HG03097 (cell line): ENCODE measurements around the gene KCNH4.
A peak's percentile ranks its signal among the peaks of the same experiment; 100 is the strongest.
"Not testable (repeated sequence)": the region's sequence is repeated elsewhere in the genome, so short reads cannot be mapped to it uniquely, and the experiment has no call there.

Source experiments
- ATAC-seq: cut with Tn5 transposase; IDR thresholded peaks from one replicate; pipeline ENCODE4 v1.9.1; 2021; ENCODE audit not compliant: unreplicated experiment, low FRiP score

KCNH4 gene

DNA sequence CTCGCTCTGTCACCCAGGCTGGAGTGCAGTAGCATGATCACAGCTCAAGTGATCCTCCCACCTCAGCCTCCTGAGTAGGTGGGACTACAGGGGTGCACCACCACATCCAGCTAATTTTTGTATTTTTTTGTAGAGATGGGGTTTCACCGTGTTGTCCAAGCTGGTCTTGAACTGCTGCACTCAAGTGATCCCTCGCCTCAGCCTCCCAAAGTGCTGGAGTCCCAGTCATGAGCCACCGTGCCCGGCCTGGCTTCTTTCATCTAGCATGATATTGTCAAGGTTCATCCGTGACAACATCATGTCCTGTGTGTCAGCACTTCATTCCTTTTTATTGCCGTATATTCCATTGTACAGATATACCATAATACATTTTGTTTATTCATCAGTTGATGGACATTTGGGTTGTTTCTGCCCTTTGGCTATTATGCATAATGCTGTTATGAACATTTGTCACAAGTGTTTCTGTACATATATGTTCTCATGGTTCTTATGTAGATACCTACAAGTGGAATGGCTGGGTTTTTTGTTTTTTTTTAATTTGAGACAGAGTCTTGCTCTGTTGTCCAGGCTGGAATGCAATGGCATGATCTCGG is 16.7 kb upstream of the KCNH4 start:
- no peak for ATAC-seq

DNA sequence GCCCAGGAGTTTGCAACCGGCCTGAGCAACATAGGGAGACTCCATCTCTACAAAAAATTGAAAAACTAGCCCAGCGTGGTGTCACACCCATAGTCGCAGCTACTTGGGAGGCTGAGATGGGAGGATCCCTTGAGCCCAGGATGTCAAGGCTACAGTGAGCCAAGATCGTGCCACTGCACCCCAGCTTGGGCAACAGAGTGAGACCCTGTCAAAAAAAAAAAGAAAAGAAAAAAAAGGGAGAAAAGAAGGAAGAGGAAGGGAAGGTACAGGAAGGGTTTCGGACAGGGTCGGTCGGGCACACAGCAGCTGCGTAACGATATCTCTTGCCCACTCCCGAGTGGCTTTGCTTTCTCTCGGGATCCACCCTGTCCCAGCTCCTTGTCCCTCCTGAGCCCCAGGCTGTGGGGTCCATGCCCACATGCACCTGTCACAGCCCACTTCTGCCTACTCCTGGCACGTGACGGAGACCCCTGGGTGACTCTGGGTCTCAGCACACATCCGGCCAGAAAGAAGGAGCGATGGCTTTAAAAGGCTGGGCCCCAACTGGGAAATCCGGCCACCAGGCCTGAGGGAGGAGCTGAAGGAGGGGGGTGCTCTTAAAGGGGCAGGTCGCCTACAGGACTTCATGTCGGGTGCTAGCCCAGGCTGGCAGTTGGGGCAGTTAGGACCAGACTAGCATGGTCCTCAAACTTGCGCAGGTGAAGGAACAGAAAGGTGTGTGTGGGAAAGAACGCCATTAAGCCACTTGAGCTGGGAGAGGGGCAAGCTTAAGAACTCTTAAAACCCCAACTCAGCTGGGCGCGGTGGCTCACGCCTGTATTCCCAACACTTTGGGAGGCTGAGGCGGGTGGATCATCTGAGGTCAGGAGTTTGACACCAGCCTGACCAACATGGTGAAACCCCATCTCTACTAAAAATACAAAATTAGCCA is 13.3 kb upstream of the KCNH4 start, which contains the start of gene GHDC:
GHDC (minus strand) TSS at position 526 of the 931 bp plus-strand sequence. CDS start 913 bp downstream, outside the sequence.
- ATAC-seq: peak; percentile 76

DNA sequence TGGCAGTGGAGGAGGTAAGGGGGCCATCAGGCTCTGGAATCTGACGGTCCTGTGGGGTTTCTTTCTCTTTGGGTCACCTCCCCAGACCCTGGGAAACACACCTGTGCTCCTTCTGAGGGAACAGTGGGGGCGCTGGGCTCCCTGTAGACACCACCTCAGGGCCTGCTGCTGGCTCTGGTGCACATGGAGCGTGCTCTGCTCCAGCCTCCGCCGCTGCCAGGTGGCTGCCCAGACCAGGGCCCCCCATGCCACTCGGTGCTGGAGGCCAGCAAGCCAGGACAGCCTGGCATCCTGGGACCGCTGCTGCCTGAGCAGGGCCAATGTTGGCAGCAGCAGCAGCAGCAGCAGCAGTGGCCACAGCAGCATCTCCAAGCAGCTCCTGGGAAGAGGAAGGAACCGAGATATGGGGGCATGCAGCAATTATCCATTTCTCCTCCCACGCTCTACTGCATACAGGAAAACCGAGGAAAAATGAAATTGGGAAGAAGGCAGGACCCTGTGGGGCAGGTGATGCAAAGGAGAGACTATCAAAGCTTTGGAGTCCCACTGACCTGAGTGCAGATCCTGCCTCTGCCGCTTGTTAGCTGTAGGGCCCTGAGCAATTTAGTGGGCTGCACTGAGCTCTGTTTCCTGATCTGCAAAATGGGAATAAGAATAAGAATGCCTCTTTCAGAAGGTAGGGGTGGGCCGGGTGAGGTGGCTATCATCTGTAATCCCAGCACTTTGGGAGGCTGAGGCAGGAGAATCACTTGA is 12.4 kb upstream of the KCNH4 start:
- no peak for ATAC-seq

DNA sequence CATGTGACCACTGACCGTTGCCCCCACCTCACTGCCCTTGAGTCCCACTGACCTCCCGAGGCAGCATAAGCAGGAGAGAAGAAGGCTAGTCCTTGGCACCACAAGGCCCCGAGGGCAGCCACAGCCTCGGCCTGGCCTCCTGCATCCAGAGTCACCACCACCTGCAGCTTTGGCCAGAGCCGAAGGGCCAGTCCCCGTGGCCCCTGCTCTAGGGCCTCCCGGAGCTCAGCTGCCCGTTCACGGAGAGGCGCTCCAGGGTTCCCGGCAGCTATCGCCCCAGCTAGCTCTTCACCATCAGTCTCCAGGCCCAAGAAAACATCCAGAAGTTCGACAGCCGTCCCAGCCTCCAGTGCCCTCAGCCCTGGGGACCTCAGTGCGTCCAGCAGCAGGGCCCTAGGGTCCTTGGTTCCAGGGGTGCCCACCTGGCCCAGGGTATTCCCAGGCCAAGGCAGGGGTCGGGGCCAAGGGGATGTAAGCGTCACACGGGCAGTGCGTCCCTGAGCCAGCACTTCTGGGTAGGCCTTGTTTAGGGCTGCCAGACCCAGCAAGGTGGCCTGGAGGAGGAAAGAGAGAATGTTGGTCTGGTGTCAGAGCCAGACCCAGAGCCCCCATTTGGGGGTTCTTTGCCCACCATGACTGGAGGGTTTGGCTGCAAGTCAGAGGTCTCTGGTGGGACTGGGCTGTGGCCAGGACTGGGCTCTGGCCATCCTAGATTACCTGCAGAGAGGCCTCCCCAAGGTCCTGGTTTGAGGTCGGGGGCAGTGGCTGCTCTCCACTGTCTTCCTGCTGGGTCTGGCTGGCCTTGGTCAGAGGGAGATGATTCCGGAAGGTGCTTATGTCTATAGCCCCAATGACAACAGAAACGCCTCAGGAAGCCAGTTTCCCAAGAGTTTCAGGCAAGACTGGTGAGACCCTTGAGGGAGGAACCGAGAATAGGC is 11.5 kb upstream of the KCNH4 start:
- ATAC-seq: no peak

DNA sequence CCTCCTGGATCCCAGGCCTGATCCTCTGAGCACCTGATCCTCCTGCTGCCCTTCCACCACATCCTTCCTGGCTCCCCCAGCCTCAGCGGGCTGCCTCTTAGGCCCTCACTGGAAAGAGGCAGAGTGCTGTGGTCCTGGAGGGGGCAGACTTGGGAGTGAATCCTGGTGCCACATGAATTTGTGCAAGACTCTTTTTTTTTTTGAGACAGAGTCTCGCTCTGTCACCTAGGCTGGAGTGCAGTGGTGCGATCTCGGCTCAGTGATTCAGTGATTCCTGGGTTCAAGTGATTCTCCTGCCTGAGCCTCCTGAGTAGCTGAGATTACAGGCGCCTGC is 10.3 kb upstream of the KCNH4 start:
- ATAC-seq: no peak

DNA sequence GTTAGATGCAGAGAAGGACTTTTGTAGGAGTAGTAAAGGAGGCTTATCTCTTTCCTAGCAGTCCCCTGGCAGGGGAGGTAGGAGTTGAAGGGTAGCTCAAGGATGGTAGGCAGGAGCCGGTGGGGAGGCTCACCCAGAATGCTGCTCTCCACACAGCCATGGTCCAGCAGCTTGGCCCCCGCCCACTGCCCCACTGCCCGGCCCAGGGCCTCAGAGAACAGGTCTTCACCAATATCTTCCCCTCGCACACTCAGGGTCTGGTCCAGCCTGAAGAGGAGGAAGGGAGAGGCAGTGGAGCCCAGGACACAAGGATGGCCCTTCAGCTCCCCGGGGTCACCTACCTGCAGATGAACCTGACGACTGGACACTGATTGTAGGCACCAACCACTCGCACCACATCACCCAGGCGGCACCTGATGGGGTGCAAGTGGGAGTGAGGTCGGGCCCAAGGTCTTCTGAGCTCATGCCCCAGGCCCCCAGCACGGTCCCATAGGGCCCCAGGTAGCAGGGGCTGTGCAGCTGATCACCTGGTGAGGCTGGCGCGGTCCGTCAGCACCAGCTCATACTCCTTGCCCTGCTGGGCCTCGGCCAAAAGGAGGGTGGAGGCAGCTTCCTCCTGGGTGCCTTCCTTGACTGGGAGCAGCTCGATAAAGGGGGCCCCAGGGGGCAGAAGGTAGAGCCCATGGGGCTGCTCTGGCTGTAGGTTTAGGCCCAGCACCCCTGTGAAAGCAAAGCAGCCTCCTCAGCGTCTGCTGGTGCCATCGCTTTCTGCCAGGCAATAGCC is 9.7 kb upstream of the KCNH4 start:
- ATAC-seq: no peak

DNA sequence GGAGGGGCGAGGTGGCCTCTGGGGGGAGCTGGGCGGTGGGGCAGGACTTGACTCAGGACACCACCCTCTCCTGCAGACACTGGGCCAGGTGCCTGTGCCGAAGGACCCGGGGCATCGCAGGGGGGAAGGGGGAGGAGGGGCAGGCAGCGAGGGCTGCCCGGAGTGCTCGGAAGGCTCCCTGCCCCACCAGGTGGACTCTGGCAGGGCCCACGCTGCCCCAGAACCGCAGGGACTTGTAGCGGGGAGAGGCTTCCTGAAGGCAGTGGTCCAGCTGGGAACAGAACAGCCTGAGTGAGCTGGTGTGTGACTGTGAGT is 8.7 kb upstream of the KCNH4 start:
- no peak for ATAC-seq

DNA sequence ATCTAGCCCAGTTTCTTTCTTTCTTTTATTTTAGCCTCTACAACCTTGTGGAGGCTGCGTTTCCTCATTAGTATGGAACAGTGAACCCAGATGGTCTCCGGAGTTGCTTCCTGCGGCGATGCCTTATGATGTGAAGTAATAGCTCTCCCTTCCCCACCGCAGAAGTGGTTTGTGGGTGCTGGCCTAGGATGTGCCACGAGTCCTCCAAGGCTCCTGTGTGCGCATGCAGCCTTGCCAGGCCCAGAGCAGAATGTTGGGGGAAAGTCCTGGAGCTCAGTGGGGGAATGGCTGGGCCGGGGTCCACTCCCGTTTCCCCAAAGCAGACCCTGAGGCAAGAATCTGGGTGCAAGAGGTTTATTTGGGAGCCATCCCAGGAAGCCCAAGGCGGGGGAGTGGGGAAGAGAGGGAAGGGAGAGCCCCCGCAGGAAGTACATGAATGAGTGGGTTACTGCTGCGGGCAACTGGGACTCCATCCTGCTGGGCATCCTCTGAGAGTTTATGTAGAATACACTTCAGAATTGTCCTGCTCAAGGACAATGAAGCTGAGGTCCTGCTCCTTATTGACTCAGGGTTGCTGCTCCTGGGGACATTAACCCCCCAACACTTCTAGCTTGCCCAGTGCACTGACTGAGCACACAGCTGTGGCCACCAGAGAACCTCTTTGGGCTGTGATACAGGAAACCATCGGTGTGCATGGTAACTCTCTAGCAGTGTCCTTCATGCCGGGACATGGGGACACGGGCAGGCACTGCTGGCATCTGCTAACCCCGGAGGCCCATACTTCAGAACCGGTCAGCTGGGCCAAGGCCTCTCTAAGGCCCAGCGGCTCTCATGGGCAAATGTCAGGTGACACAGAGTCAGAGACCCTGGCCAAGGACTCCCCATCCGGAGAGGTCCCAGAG is 8.1 kb upstream of the KCNH4 start:
- ATAC-seq: no peak

DNA sequence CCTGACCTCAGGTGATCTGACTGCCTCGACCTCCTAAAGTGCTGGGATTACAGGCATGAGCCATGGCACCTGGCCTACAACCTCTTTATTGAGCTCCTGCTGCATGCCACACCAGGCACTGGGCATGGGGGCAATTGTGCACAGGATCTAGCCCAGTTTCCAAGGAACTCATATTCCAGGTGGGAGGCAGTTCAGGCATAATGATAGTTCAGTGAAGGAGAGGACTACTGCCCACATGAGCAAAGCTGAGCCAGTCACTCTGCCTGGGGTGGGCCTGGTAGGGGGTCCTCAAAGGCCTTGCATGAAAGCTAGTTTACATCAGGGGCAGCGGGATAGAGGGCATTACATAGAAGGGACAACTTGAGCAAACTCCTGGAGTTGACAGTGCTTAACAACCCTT is 6.9 kb upstream of the KCNH4 start:
- ATAC-seq: no peak

DNA sequence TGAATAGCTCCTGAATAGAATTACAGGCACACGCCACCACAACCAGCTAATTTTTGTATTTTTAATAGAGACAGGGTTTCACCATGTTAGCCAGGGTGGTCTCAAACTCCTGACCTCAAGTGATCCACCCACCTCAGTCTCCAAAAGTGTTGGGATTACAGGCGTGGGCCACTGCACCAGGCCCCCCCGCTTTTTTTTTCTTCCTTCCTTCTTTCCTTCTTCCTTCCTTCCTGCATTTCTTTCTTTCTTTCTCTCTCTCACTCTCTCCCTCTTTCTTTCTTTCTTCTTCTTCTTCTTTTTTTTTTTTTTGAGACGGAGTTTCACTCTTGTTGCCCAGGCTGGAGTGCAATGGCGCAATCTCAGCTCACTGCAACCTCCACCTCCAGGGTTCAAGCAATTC is 5.2 kb upstream of the KCNH4 start:
- not testable (repeated sequence) for ATAC-seq

DNA sequence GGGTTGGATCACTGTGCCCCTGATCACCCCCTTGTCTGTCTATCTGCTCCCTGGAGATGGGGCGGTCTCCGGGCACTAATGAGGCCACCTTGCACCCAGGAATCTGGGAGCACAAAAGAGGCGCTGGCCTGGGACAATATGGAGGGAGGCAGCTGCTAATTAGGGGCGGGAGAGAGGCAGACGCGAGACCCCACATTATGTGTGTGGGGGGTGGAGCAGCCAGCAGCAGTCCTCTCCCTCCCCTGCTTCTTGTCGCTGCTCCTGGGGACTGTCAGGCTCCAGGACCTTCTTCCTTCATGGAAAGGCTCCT is 4.6 kb upstream of the KCNH4 start:
- no peak for ATAC-seq

DNA sequence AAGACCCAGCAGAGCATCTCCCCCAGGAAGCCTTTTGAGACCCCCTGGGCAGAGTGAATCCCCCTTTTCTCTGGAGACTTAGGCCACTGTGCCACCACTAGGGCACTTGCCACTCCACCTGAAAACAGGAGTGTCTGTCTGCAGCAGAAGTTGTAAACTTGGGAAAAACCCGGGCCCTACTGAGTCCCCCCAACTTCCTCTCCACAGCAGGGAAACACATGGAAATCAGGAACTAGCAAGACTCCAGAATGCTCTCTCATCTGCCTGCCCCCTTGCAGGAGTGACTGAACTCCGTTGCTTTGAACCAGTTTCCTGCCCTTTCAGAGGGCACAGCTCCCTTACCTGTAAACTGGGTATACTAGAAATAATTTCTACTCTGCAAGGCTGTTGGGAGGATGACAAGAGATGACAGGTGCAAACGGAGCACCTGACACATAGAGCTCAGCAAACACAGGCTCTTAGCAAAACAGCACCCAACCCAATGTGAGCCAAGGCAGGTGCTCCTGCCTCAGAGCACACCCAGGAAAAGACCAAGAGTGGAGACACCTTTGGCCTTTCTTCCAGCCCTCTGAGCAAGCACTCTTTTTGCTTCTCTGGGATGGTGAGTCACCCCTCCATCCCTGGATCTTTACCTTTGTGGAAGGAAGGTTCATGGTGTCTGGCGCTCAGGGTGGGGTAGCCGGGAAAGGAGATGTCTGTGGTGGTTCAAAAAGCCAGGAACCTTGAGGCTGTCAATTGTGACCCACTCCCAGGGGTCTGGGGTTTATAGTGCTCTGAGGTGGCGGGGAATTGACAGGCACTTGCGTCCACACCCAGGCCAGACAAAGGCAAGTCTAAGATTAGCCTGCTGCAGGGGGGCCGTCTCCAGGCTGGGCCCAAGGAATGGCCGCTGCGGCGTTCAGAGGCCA is 4.0 kb upstream of the KCNH4 start, which contains the start of gene HCRT:
HCRT (minus strand) TSS at position 740 of the 908 bp plus-strand sequence; CDS start at position 653, 87 bp downstream.
- no peak for ATAC-seq

DNA sequence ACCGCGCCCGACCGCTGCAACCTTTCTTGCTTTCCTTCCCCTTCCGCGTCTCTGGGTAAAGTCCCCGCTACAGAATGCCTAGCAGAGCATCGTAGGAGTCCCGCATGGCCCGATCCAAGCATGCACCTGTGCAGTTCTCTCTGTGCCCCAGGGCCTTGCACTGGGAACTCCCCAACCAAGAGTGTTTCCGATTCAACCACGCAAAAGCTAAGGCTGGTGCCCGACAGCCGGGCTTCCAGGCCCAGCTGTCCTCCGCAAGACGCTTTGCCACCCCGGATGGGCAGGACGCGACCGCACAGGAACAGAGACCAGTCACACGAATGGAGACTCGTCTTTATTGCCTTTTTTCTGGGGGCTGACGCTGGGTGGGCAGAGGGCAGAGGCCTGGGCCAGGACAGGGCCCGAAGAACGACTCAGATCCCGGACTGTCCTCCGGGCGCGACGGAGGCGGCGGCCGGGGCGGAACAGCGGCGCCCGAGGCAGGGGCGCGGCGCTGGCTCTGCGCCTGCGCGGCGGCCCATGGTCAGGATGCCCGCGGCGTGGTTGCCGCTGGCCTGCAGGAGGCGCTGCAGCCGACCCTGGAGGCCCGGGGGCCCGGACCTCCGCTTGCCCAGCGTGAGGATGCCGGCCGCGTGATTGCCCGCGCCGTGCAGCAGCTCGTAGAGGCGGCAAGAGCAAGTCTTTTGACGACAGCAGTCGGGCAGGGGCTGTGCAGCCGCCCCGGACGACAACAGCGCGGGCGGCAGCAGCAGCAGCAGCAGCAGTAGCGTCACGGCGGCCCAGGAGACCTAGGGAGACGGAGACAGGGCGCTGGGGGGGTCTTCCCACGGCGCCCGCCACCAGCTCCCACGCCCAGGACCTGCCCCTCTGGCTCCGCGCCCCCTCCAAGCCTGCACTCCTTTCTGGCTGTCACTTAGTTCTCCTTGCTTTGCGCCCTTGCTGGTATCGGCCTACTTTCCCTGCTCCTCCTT is 3.1 kb upstream of the KCNH4 start:
- ATAC-seq: peak; percentile 49

DNA sequence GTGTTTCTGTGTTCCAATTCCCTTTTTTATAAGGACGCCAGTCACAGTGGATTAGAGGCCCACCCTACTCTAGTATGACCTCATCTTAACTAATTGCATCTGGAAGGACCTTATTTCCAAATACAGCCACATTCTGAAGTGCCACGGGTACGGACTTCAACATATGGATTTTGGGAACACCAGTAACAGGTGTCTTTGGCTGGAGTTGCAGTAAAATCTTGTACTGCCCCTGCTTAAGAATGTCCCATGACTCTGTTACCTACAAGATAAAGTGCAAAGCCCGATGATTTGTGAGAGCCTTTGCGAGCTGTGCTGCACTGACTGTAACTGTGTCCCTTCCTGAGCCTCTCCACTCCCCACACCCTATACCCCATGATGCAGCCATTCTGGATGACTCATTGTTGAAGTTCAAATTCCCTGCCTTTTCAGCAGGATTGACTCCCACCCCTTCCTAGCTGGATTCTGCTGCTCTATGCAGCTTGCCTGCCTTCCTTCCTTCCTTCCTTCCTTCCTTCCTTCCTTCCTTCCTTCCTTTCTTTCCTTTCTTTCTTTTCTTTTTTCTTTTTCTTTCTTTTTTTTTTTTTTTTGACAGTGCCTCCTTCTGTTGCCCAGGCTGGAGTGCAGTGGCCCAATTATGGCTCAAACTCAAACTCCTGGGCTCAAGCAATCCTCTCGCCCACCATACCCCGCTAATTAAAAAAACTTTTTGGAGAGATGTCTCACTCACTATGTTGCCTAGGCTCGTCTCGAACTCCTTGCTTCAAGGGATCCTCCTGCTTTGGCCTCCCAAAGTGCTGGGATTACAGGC is 2.2 kb upstream of the KCNH4 start:
- ATAC-seq: no peak

DNA sequence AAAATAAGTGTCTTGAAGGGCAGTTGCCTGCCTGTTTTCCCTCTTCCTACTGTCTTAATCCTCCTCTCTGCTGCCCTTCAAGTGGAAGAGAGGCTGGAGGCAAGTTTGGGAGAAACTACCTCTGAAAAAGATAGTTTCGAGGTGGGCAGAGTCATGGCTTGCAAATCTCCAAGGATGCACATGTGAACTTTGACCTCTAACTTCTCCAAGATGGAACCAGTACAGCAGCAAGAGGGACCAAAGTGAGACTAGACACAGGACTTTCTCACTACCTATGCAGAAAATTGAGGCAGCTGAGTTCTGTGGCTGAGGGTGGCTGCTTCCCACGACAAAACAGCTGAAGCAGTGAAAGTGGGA is 887 bp upstream of the KCNH4 start:
- ATAC-seq: no peak

DNA sequence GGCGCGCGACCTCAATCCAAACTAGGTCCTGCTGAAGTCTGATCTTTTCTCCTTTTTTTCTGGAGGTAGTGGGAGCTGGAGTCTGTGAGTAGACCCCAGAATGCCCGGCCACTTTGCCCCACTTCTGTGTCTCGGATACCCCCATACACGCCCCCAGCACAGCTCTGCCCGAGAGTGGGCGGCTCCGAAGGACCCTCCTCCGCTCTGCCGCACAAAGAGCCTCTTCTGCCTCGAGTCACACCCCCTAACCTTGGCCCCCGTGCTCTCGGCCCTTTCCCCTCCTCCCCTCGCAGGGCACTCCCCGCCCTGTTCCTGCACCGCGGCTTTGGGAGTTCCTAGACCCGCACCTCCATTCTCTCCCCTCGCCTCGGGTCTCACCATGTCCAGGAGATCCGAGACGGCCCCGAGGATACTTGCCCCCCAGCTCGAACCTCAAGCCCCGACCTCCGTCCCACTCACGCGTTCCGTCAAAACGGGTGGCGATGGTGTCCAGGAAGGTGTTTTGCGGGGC is 476 bp downstream of the KCNH4 start:
- ATAC-seq: no peak
